Activated CD4-positive, alpha-beta T cell treated with anti-CD3 and anti-CD28 coated beads for 36 hours (primary cell): ENCODE data around the gene ARHGEF4. TPM values are rescaled to one million over a fixed set of nuclear protein-coding genes. Genes with fewer than 3 reads are reported as not detected.
"Not testable (repeated sequence)": the region's sequence is repeated elsewhere in the genome, so short reads cannot be mapped to it uniquely, and the experiment has no call there.

ENCODE experiments used
- ATAC-seq: fragments of 200-7000 bp; cut with Tn5 transposase; one replicate; pipeline ENCODE4 v1.10.0; 2021; ENCODE audit warnings: mild to moderate bottlenecking, moderate library complexity
- CTCF ChIA-PET: fragments of 350-600 bp; sonication (Branson Sonifier 250); formaldehyde crosslinking; loops from one replicate; lab custom pipeline; 2021; ENCODE audit warnings: antibody characterized with exemption; lab: Charles Lee
- POLR2A ChIA-PET: fragments of 350-600 bp; sonication (Branson Sonifier 250); formaldehyde crosslinking; loops from one replicate; lab custom pipeline; 2021; ENCODE audit warnings: antibody characterized with exemption, inconsistent platforms; lab: Charles Lee
- DNase-seq: peaks from one replicate; pipeline ENCODE4 v3.0.0-alpha.2; 2020
- H3K27ac Mint-ChIP-seq: one replicate; pipeline ENCODE4 v1.8.0; 2021; ENCODE audit warnings: mixed read lengths
- H3K27me3 Mint-ChIP-seq: one replicate; pipeline ENCODE4 v1.8.0; 2021; ENCODE audit warnings: mixed read lengths
- H3K36me3 Mint-ChIP-seq: one replicate; pipeline ENCODE4 v1.8.0; 2021; ENCODE audit warnings: low read depth, mixed read lengths
- H3K4me1 Mint-ChIP-seq: one replicate; pipeline ENCODE4 v1.8.0; 2021; ENCODE audit warnings: mixed read lengths
- H3K4me3 Mint-ChIP-seq: one replicate; pipeline ENCODE4 v1.8.0; 2021; ENCODE audit warnings: mild to moderate bottlenecking, moderate library complexity, mixed read lengths
- H3K9me3 Mint-ChIP-seq: one replicate; pipeline ENCODE4 v1.8.0; 2021; ENCODE audit warnings: low read depth, mixed read lengths
- intact Hi-C, 2 experiments: fragments of 100-400 bp; cut with DNase I in 1 of 2; cut with micrococcal nuclease in 1 of 2; formaldehyde crosslinking; loops; one replicate each; pipeline versions ENCODE4 v1.14.2 to v1.15.1; 2022 to 2024; cut with DNase I, micrococcal nuclease
- total RNA-seq, 2 experiments: library from RNA; stranded (reverse); gene quantifications; one replicate each; pipeline ENCODE4 v1.2.3, GENCODE V29; 2021

Gene ARHGEF4
- total RNA-seq, 2 experiments from 2014 or later: 1.2 to 1.9 TPM

- Mint-ChIP-seq H3K4me3 (no peak overlapping the region), H3K9me3 (no peaks in the 10 kb centered on the region), H3K27ac (no peak overlapping the region), H3K4me1 (no peaks in the 10 kb centered on the region), H3K27me3 (no peaks in the 10 kb centered on the region), H3K36me3 (no peaks in the 10 kb centered on the region)
- no peak for DNase-seq
- intact Hi-C loops: no loop called here
- ATAC-seq: no peak
- POLR2A ChIA-PET: no interaction called here
- CTCF ChIA-PET: no interaction called here
These were observed 150.3 kb downstream of the ARHGEF4 start for GRCh38 chr2:130986890-130987493.

- ChIA-PET POLR2A (no interaction called here), CTCF (no interaction called here)
- Mint-ChIP-seq H3K4me1 (no peaks in the 10 kb centered on the region), H3K36me3 (no peaks in the 10 kb centered on the region), H3K27me3 (no peaks in the 10 kb centered on the region), H3K27ac (no peak overlapping the region), H3K9me3 (no peaks in the 10 kb centered on the region), H3K4me3 (no peak overlapping the region)
- intact Hi-C loops: no loop called here
- DNase-seq (no peak), ATAC-seq (no peak)
These were observed 151.1 kb downstream of the ARHGEF4 start for GRCh38 chr2:130987519-130988425.

DNA sequence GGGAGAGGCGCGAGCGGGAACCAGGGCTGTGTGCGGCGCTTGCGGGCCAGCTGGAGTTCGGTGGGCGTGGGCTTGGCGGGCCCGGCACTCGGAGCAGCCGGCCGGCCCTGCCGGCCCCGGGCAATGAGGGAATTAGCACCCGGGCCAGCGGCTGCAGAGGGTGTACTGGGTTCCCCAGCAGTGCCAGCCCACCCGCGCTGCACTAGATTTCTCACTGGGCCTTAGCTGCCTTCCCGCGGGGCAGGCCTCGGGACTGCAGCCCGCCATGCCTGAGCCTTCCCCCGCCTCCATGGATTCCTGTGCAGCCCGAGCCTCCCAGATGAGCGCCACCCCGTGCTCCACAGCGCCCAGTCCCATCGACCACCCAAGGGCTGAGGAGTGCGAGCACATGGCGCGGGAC, 154.7 kb downstream of the ARHGEF4 start:
- H3K36me3 Mint-ChIP-seq, POLR2A ChIA-PET, H3K27ac Mint-ChIP-seq, H3K9me3 Mint-ChIP-seq, ATAC-seq, H3K27me3 Mint-ChIP-seq, H3K4me3 Mint-ChIP-seq, CTCF ChIA-PET, intact Hi-C loops, DNase-seq, H3K4me1 Mint-ChIP-seq: not testable (repeated sequence)

DNA sequence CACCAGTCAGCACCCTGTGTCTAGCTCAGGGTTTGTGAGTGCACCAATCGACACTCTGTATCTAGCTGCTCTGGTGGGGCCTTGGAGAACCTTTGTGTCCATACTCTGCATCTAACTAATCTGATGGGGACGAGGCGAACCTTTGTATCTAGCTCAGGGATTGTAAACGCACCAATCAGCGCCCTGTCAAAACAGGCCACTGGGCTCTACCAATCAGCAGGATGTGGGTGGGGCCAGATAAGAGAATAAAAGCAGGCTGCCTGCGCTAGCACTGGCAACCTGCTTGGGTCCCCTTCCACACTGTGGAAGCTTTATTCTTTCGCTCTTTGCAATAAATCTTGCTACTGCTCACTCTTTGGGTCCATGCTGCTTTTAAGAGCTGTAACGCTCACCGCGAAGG, 155.3 kb downstream of the ARHGEF4 start:
- POLR2A ChIA-PET, H3K9me3 Mint-ChIP-seq, CTCF ChIA-PET, ATAC-seq, H3K36me3 Mint-ChIP-seq, intact Hi-C loops, H3K27ac Mint-ChIP-seq, DNase-seq, H3K27me3 Mint-ChIP-seq, H3K4me1 Mint-ChIP-seq, H3K4me3 Mint-ChIP-seq: not testable (repeated sequence)

DNA sequence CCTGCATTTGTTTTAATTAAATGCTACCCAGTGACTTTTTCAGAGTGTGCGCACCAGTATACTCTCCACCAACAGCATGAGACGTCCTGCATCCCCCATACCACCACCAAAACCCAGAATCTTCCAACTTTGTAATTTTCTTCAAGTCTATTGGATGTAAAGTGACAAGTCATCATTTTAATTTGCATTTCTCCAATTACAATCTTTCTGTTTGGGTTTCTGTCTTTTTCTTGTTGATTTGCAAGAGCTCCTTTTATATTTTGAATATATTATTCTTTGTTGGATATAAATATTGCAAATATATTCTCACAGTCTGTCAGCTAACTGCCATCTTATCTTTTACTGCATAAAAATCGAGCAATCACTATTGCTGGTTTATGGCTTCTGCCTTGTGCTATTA, 160.0 kb downstream of the ARHGEF4 start:
- Mint-ChIP-seq H3K4me1 (no peaks in the 10 kb centered on the region), H3K36me3 (no peaks in the 10 kb centered on the region), H3K9me3 (no peaks in the 10 kb centered on the region), H3K27me3 (peaks cover 9% of the 10 kb centered on the region), H3K4me3 (no peak overlapping the region), H3K27ac (no peak overlapping the region)
- intact Hi-C loops: no loop called here
- ChIA-PET CTCF (no interaction called here), POLR2A (no interaction called here)
- ATAC-seq: no peak
- DNase-seq: no peak

- DNase-seq (no peak), ATAC-seq (no peak)
- Mint-ChIP-seq H3K27me3 (peaks cover 11% of the 10 kb centered on the region), H3K4me1 (no peaks in the 10 kb centered on the region), H3K9me3 (no peaks in the 10 kb centered on the region), H3K27ac (no peak overlapping the region), H3K4me3 (no peak overlapping the region), H3K36me3 (no peaks in the 10 kb centered on the region)
- ChIA-PET POLR2A (no interaction called here), CTCF (interaction anchor here (0.6 kb wide), 1 partner anchor 199 kb away, joined by 3 read pairs; no protein-coding TSS in a partner anchor)
- intact Hi-C loops: no loop called here
These were observed 160.5 kb downstream of the ARHGEF4 start for GRCh38 chr2:130997198-130997597.

DNA sequence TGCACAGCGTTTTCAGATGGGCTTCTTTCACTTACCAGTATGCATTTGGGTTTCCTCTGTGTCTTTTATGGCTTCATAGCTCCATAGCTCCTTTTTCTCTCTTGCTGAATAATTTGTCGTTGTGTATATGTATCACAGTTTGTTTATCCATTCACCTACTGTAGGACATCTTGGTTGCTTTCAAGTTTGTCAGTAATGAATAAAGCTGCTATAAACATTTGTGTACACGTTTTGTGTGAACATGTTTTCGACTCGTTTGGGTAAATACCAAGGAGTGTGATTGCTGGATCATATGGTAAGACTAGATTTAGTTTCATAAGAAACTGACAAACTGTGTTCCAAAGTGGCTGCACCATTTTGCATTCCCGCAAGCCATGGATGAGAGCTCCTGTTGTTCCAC, 161.8 kb downstream of the ARHGEF4 start:
- DNase-seq: no peak
- no peak overlapping the region for H3K27ac Mint-ChIP-seq
- H3K4me3 Mint-ChIP-seq: no peak overlapping the region
- no peak for ATAC-seq
- peaks cover 16% of the 10 kb centered on the region for H3K27me3 Mint-ChIP-seq
- H3K36me3 Mint-ChIP-seq: no peaks in the 10 kb centered on the region
- no peaks in the 10 kb centered on the region for H3K4me1 Mint-ChIP-seq
- H3K9me3 Mint-ChIP-seq: no peaks in the 10 kb centered on the region
- POLR2A ChIA-PET: no interaction called here
- intact Hi-C loops: no loop called here
- CTCF ChIA-PET: no interaction called here

DNA sequence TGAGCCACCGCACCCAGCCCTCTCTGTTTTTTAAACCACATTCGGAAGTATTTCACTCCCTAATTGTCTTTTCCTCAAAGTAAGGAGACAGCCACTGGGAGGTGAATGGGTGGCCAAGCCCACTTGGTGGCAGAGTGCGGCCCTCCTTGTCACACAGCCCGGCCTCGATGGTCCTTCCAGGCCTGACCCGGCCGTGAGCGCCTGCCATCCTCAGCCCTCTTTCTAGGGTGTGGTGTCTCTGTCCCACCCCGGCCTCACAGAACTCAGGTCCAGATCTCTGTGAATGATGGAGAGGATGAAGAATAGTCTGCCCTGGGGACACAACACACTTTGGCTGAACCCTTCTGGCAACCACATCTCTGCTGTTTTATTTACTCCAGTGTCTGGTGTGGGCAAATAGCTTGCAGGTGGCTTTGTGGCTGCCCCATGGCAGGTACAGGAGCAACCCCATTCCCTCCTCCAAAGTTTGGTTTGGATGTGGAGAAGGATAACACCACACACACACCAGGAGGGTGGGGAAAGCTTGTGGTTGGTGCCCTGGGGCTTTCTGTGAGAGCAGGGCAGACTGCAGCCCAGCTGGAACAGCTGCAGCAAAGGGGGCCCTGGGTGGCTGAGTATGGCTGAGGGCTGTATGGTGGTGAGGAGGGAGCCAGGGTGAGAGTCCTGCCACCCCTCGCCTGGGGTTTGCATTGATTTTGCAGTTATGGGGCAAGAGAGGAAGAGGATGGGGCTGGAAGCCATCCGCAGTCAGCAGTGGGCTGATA, 167.9 kb downstream of the ARHGEF4 start:
- Mint-ChIP-seq H3K4me1 (peaks cover 2% of the 10 kb centered on the region), H3K4me3 (no peak overlapping the region), H3K9me3 (no peaks in the 10 kb centered on the region), H3K36me3 (no peaks in the 10 kb centered on the region), H3K27ac (no peak overlapping the region), H3K27me3 (peaks cover 13% of the 10 kb centered on the region)
- DNase-seq (no peak), ATAC-seq (no peak)
- POLR2A ChIA-PET: no interaction called here
- CTCF ChIA-PET: interaction anchor here (1.0 kb wide), 1 partner anchor 131 kb away, joined by 3 read pairs; no protein-coding TSS in a partner anchor
- intact Hi-C loops: no loop called here

- intact Hi-C loops: no loop called here
- ChIA-PET CTCF (interaction anchor here (0.6 to 1.0 kb wide), 2 partner anchors 16 to 132 kb away, joined by 3 read pairs; no protein-coding TSS in a partner anchor), POLR2A (no interaction called here)
- ATAC-seq (no peak), DNase-seq (no peak)
- Mint-ChIP-seq H3K27ac (no peak overlapping the region), H3K36me3 (no peaks in the 10 kb centered on the region), H3K4me1 (peaks cover 8% of the 10 kb centered on the region), H3K9me3 (no peaks in the 10 kb centered on the region), H3K27me3 (peaks cover 10% of the 10 kb centered on the region), H3K4me3 (no peak overlapping the region)
These were observed 168.7 kb downstream of the ARHGEF4 start for GRCh38 chr2:131005216-131005935.

DNA sequence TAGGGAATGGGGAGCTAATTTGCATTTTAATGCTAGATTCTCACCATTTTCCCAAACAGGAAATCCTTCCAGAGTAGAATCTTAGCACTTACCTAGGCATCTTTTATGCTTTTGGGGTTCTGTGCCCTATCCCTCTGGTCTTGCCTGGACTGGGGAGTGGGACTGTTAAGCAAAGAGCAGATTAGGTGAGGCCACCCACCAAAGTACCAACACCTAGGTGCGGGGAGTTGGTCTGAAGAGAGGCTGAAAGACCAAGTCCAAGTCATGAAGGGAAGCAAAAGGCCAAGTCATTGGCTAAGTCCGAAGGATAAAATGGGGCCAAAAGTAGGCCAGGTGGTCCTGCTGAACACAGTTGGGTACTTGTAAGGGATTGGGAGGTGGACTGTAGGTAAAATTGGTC, 169.8 kb downstream of the ARHGEF4 start:
- Mint-ChIP-seq H3K9me3 (no peaks in the 10 kb centered on the region), H3K4me3 (no peak overlapping the region), H3K27ac (no peak overlapping the region), H3K4me1 (peaks cover 20% of the 10 kb centered on the region), H3K27me3 (peaks cover 8% of the 10 kb centered on the region), H3K36me3 (no peaks in the 10 kb centered on the region)
- POLR2A ChIA-PET: no interaction called here
- CTCF ChIA-PET: no interaction called here
- ATAC-seq (no peak), DNase-seq (no peak)
- intact Hi-C loops: no loop called here

DNA sequence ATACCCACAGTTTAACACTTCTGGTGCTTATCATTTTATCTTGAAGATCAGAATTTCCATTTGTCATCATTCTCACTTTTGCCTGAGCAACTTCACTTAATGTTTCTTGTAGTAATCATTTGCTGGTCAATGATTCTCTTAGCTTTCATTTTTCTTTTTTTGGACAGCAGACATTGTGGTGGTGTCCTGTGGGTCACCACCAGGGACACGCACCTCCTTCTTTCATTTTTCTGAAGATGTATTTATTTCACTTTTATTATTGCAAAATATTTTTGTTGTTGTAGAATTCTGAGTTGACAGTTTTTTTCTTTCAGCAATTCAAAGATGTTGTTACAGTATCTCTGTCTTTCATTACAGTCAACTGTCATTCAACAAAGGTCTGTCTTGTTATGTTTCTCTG, 172.3 kb downstream of the ARHGEF4 start:
- no peaks in the 10 kb centered on the region for H3K36me3 Mint-ChIP-seq
- H3K27me3 Mint-ChIP-seq: no peaks in the 10 kb centered on the region
- POLR2A ChIA-PET: no interaction called here
- peaks cover 25% of the 10 kb centered on the region for H3K4me1 Mint-ChIP-seq
- ATAC-seq: no peak
- H3K4me3 Mint-ChIP-seq: no peak overlapping the region
- DNase-seq: no peak
- intact Hi-C loops: no loop called here
- no peak overlapping the region for H3K27ac Mint-ChIP-seq
- H3K9me3 Mint-ChIP-seq: no peaks in the 10 kb centered on the region
- CTCF ChIA-PET: no interaction called here
